HG03469 (cell line): ENCODE results near the gene LARGE1.

Source experiments
- ATAC-seq: cut with Tn5 transposase; IDR thresholded peaks from one replicate; pipeline ENCODE4 v1.9.1; 2021; ENCODE audit warnings: mild to moderate bottlenecking, moderate library complexity, moderate number of reproducible peaks; ENCODE audit not compliant: unreplicated experiment

LARGE1 gene

DNA sequence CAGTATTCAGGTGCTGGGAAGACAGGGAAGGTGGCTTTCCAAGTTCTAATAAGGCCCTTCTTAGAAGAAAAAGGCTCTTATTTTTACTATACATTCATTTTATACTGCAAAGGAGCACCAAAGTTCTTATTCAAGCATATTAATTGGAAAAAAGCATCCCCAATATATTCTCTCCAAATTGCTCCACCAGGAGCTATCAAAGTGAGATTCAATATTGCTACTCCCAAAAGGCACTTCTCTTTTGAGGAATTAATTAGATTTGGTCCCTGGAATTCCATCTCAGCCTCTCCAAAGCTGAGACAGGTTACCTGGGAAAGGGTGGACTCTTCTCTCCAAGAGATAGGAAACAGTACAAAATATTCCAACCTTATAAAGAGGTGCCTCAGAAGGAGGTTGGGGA is 134.1 kb downstream of the LARGE1 start:
- ATAC-seq: no peak

GRCh38 chr22:33785283-33785968 is 134.8 kb downstream of the LARGE1 start:
- ATAC-seq: no peak

DNA sequence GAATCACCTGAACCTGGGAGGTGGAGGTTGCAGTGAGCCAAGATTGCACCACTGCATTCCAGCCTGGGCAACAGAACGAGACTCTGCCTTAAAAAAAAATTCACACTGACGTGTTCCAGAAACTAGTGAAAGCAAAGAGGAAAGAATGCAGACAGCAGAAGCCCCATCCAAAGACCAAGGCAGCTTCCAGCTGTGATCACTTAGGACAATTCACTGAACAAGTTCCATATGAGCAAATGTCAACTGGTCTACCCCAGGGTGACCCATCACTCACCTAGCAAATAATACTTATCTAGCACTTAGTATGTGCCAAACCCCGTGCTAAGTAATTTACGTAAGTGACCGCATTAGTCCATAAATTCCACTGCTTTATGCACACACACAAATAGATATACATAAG is 138.9 kb downstream of the LARGE1 start:
- ATAC-seq: no peak

DNA sequence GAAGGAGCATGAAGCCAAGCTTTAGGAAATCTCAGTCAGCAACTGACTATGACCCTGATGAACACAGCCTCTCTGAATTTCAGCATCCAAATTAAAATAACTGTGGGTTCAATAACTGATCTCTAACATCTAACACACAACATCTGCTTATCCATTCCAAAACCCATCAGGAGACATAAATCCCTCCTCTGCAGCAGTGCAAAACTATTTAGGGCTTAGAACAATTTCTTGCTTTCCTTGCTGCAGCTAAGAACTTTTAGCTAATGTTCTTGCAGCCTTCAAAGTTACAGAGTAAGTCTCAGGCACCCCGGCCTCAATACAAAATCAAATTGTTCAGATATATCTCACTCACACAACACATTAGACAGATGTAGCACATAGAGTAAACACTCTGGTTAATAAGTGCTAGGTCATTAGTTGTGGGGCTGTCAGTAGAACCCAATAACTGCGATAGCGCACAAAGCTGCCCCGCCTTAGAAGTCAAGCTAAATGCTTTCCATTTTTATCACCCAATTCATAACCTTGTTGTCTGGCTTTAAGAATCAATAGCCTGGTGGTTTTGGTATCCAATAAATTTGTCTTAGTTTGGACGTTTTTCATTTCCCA is 139.6 kb downstream of the LARGE1 start:
- ATAC-seq: no peak

DNA sequence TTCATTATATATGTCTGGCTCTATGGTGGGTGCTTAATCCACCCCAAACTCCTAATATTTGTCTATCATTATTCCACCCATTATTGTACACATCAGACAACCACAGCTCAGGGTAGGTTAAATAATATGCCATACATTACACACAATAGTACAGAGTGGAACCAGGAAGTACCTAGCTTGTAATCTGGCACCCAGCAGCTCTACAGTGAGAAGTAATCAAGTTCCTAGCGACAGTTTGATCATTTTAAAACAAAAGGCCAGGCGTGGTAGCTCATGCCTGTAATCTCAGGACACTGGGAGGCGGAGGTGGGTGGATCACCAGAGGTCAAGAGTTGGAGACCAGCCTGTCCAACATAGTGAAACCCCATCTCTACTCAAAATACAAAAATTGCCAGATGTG is 141.0 kb downstream of the LARGE1 start:
- ATAC-seq: no peak

GRCh38 chr22:33776491-33776890 is 143.8 kb downstream of the LARGE1 start:
- no peak for ATAC-seq

DNA sequence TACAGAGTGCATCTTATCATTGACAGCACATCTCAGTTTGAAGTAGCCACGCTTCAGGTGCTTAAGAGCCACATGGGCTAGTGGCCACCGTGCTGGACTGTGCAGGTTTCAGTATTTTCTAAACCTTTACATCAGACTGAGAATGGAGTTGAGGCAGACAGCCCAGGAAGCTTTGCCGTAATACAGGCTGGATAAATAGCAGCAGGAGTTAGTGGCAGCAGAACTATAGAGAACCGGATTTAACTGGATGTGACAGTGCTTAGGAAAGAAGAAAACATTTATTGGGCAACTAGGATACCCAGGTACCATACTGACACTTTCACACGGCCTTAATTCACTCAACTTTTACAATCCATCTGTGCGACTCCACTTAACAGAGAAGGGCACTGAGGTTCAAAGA is 145.5 kb downstream of the LARGE1 start:
- no peak for ATAC-seq

DNA sequence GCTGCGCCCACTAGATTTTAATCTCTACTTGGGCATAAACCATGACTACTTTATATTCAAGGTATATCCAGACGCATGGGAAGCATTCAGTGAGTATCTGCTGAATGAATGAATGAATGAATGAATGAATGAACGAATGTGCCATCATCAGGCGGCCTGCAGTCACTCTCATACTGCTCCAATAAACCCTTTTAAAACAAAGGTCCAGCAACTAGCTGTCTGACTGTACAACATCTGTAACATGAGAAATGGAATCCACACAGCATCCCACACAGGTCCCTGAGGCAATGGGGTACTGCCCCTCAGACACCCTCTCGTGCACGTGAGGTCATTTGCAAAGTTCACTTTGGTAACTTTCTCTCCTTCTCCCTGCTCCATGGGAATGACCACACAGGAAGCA is 147.5 kb downstream of the LARGE1 start:
- ATAC-seq: no peak

DNA sequence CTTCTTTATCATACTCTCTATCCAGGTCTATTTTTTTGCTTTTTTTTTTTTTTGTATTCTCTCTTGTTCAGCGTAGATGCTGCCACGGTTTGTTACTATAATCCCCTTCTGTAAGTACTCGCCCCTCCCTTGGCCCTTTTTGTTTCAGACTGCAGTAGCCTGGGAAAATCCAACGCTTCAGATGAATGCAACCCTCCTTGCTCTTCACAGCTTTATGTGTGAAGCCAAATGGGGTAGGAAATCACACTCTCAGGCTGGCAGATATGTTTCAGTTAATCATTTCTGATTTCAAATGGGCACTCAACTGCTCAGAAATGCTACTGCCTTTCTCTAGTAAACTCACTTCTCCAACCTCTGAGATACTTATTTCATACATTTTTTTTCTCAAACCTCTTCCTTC is 149.1 kb downstream of the LARGE1 start:
- no peak for ATAC-seq

DNA sequence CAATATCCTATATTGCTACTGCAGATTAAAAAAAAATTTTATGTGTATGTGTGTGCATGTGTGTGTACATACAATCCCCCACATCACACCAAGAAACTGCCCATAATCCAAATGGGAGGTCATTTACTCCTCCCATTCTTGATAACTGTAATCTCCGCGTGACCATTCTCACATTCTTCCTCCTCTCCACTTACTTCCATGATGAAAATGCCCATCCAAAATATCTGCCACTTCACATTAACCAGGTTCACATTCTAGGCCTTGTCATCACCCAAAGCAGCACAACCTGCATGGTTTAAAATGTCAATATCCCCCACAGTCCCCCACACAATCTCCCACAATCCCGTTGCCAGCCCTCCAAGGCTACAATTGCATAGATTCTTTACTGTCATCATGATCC is 149.6 kb downstream of the LARGE1 start:
- no peak for ATAC-seq

DNA sequence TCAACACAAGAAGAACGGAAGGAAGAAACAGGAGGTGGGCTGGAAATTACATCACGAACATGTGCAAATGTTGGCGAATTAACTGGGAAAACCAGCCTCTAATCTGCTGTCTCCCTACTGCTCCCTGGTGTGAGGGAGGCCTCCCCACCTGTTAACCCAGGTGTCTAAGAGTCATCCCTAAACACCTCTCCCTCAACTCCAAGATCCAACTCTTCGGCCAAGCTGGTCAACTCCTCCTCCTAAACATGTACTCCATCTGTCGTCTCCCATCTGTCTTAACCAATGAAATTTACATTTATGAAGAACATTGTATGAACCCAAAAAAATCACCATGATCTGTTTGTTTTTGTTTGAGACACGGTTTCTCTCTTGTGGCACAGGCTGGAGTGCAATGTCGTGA is 154.2 kb downstream of the LARGE1 start:
- ATAC-seq: no peak

- no peak for ATAC-seq
Observed at GRCh38 chr22:33758961-33759360, 161.3 kb downstream of the LARGE1 start.

- ATAC-seq: no peak
Observed at GRCh38 chr22:33757802-33758483, 162.3 kb downstream of the LARGE1 start.

DNA sequence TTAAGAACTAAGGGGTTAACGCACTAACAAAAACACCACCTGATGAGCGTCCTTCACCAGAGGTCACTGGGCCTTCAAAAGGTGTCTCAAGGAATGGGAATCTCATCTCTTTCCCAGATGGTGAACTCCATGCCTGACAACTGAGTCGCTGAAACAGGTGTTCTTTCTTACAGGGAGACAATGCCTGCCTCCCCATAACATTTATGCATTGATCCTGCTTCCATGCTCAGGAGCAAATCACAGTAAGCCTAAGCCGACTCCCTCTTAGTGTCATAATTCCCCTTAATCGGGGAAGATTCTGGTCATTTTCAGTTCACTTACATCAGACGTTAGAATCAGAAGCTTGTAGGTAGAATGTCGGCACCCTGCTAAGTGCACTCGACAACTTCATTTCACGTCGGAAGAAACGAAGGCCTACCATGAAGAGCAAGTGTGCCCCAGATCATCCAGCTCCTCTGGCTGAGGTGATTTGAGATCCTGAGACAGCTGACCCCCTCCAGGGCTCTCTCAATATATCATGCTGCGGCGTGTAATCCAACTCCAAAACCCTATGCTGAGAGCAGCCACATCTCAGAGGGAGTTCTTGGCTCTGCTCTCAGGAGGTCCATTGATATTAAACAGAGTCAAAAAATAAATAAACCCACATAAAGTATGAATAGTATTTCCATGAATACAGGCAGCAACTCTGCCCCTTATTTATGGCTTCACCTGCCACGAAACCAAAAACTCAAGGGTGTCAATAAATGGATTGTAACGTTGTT is 163.1 kb downstream of the LARGE1 start:
- ATAC-seq: no peak

DNA sequence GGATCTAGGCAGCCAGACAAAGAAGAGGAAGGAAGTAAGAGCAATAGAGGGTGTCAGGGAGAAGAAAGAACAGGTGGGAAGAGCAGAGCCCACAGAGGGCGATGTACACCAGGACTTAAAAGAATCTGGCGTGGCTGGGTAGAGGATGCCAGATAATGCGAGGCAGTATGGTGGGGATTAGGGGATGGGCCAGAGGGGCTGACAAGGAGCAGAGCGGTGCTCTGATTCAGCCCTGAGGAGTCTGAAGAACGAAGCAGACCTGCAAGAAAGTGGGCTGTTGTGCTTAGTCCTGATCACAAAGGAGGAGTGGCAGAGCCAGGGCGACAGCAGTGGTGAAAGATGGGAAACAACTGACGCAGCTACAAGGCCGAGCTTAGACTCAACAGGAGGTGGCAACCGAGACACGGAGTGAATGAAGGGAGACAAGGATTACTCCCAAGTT is 163.7 kb downstream of the LARGE1 start:
- ATAC-seq: no peak

DNA sequence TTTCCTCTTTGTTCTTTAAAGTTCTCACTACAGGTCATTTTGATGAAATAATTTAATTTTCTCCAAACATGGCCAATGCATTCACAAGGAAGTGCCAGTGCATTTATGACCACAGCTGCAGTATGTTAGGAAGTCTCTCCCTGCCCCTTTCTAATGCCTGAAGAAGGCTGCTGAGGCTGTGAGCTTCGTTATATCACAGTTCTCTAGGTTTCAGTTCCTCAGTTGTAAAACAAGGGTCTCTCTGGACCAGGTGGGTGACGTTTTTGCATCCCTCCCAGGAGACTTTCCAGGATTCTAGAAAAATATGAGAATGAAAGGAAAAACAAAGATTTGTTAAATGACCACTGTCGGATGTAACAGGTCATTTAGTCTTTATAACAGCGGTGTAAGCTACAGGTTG is 171.6 kb downstream of the LARGE1 start:
- no peak for ATAC-seq

DNA sequence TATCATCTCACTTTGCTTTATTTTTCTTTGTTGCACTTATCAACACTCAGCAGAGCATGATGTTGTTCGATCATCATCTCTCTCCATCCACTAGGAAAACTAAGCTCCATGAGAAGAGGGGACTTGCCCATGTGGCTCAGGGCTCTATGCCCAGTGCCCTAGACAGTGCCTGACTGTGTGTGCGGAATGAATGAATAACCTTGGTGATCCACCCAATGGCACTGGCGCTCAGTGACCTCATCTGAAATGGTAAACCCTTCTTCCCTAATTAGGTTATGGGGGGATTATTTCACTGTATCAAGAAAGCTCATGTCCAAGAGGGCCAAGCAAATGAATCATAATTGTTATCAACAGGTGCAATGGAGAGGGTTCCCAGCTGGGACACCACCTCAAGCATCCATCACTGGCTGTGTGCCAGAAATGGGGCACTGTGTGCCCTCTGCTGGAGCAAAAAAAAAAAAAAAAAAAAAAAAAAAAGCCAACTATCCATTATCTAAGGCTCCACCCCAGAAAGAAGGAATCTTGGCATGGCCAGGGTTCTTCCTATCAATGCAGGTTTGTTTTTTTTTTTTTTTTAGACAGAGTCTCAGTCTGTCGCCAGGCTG is 172.6 kb downstream of the LARGE1 start:
- no peak for ATAC-seq

GRCh38 chr22:33747029-33747428 is 173.2 kb downstream of the LARGE1 start:
- no peak for ATAC-seq

- ATAC-seq: no peak
Observed at GRCh38 chr22:33746501-33746928, 173.8 kb downstream of the LARGE1 start.

DNA sequence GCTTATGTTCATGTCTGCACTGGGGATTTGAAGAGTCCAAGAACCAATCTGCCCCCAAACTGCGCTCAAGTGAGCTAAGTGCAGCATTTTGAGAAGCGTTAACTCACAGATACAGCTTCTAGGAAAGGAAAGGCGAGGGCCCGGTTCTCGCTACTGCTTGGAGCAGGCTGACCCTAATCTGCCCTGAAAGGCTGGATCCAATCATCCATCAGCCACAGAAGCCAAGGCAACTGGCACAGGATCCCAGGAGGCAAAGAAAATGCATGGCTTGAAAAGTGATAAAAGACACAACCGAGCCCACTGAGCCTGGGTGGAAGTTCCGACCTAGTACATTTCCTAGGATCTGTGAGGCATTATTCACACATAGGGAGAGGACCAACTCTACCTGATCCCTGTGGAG is 174.8 kb downstream of the LARGE1 start:
- no peak for ATAC-seq

DNA sequence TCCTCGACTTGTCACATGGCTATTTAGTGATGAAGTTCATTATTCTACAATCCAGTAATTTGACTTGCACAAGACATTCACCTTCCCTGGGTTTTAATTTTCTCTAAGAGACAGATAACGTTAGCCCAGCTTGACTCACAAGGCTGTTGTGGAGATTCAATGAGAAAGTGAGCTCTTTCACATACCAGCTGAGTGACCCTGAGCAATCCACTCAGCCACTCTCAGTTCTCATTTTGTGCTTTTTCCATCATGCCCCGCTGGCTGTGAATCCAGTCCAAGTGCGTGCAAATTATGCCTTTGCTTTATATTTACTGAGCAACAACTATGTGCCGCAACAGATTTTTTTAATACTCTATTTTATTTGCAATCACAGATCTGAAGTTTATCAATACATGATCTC is 176.5 kb downstream of the LARGE1 start:
- no peak for ATAC-seq
